NCI-H748 treated with DMSO at 0.1 percent for 48 hours (cell line): Measurements from ENCODE around the gene MRTFA.
A peak's percentile ranks its signal among the peaks of the same experiment; 100 is the strongest.
"Not testable (repeated sequence)": the region's sequence is repeated elsewhere in the genome, so short reads cannot be mapped to it uniquely, and the experiment has no call there.

ENCODE experiments used
- DNase-seq: peaks from one replicate; lab custom pipeline; 2025; lab: John Stamatoyannopoulos, UW

The MRTFA gene

DNA sequence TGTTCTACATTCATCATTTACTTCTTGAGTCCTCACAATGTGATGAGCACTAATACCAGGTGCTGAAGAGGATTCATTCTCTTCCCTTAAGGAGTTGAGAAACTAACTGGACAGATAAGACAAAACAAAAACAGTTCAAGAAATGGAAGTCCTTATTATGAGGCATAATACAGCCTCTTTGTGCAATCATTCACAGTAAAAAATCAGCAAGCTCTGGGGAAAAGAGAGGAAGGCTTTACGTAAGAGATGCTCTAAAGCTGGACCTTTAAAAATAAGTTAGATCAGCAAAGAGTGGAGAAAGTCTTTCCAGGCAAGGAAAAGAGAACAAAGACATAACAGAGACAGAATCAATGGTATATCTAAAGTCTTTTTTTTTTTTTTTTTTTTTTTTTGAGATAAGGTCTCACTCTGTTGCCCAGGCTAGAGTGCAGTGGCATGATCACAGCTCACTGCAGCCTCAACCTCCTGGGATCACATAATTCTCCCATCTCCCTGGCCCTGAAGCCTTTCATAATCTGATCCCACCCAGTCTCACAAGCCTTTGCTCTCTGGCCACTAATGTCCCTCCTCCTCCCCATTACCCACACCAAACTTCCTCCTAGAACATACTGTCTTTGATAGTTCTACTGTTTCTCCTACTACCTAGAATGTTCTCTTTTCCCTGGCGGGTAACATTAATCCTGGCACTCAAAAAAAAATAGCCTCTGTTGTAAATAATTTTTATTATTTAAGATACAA, 40.9 kb downstream of the MRTFA start:
- no peak for DNase-seq

DNA sequence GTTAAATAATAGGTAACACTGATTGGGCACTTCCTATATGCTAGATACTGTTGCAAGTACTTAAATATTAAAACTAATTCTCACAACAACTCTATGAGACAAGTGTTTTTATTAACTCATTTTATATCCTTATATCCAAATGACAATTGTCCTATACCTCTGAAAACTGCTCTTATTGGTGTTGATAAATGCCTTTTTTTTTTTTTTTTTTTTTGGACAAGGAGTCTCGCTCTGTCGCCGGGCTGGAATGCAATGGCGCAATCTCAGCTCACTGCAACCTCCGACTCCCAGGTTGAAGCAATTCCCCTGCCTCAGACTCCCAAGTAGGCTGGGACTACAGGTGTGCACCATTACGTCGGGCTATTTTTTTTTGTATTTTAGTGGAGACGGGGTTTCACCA, 41.6 kb downstream of the MRTFA start:
- no peak for DNase-seq

DNA sequence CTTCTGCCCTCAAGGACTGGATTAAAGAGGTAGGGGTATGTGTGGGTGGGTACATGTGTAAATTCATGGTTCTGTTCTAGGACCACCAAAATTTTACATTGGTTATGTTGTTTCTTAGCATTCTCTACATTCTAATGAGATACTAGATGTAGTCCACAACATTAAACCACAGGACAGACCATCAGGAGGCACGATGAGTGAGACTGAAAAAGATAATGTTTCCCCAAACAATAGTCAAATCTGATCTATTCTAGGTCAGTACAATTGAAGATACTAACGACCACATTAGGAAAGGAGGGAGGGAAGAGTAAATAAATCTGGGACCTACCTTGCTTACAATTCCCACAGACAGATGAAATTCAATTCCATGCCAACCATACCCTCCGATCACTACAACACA, 42.2 kb downstream of the MRTFA start:
- DNase-seq: no peak

DNA sequence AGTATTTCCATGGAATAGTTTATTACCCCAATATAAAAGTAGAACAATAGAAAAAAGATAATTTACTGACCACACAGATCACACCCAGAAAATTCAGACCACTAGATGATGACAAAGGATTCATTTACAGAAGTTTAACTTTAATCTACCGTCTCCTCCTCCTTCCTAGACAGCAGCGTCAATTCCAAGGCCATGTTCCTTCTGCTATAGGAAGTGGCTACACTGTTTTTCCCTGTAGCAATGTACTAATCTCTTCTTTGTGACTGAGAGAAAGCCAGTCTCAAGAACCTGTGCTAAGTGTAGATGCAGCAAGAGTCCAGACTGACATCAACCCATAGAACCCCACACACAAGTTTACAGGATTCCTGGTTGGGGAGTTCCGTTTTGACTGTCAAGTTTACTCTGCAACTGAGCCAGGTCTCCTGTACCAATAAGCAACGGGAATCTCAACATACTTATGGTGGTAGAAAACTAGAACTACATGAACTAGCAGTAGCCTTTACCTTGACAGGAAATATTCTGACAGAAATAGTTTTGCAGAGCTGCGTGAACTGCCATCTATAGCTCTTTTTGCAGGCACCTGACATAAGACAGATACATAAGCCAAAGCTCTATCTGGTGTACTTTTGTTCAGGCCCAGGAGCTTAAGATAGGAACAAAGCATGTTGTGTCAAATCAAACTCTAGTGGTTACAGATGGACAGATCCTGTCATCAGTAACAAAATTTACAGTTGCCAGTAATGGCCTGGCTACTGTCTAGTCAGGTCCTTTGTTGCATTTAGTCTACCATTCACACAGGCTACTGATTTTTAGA, 42.9 kb downstream of the MRTFA start:
- DNase-seq: peak; percentile 8

DNA sequence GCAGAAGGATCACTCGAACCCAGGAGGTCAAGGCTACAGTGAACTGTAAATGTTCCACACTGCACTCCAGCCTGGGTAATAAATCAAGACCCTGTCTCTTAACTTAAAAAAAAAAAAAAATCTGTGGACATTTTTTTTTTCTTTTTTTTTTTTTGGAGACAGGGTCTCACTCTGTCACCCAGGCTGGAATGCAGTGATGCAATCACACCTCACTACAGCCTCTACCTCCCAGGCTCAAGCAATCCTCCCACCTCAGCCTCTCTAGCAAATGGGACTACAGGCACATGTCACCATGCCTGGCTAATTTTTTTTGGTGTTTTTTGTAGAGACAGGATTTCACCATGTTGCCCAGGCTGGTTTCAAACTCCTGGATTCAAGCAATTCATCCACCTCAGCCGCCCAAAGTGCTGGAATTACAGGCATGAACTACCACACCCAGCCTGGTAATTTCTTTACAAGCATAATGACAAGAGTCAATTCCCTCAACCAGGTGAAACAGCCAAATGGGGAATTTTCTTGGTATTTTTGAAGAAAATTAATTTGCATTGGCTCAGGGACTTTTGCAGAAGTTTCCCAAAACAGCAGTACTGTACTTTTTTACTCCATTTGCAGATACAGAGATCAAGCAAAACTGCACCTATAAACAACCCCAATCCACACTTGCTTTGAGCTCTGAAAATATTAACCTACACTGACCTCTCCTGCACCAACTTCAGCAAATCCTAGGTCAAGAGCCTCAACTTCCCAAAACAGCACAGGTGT, 44.0 kb downstream of the MRTFA start:
- no peak for DNase-seq

DNA sequence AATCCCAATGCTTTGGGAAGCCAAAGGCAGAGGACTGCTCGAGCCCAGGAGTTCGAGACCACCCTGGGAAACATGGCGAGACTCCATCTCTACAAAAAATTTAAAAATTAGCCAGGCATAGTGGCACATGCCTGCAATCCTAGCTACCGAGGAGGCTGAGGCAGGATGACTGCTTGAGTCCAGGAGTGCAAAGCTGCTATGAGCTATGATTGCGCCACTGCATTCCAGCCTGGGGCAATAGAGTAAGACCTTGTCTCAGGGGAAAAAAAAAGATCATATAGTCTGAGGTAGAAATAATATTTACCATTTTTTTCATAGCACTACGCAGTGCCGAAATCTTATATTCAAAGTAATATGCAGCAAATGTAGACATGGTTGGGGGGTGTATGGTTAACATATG, 47.8 kb downstream of the MRTFA start:
- no peak for DNase-seq

DNA sequence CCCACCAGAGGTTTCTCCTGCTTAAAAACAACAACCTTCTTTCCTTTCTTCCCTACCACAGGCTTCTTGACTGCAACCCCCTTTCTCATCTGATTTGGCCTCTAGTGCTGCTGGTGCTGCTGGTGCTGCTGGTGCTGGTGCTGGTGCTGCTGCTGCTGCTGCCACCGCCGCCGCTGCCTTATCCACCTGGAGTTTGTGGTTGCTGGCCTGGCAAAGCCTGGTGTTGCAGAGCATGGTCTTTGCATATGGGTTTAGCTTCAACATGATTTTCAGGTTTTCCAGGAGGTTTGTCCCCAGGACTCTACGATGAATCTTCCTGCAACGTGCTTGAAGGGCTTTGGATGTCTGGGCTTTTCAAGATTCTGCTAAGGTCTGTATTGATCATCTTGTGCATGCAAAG, 49.7 kb downstream of the MRTFA start:
- no peak for DNase-seq

DNA sequence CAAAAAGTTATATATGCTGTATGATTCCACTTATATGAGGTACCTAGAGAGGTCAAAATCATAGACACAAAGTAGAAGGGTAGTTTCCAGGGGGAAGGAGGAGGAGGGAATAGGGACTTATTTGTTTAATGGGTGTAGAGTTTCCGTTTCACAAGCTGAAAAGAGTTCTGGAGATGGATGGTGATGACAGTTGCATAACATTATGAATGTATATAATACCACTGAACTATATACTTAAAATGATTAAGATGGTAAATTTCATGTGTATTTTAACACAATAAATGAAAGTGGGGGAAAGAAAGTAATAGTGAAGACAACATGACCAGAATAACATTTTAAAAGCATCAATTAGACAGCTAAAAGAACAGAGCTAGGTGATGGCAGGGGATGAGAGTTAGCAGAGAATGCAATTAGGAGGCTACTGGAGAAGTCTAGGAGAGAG, 51.2 kb downstream of the MRTFA start:
- no peak for DNase-seq

DNA sequence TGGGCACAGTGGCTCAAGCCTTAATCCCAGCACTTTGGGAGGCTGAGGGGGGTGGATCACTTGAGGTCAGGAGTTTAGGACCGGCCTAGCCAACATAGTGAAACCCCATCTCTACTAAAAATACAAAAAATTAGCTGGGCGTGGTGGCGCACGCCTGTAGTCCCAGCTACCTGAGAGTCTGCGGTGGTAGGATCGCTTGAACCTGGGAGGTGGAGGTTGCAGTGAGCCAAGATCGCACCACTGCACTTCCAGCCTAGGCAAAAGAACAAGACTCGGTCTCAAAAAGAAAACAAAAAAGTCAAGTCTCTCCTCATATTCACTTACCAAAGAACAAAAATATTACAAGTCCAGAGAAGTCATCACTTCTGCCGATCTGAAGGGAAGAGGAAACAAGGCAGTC, 51.8 kb downstream of the MRTFA start:
- DNase-seq: not testable (repeated sequence)

DNA sequence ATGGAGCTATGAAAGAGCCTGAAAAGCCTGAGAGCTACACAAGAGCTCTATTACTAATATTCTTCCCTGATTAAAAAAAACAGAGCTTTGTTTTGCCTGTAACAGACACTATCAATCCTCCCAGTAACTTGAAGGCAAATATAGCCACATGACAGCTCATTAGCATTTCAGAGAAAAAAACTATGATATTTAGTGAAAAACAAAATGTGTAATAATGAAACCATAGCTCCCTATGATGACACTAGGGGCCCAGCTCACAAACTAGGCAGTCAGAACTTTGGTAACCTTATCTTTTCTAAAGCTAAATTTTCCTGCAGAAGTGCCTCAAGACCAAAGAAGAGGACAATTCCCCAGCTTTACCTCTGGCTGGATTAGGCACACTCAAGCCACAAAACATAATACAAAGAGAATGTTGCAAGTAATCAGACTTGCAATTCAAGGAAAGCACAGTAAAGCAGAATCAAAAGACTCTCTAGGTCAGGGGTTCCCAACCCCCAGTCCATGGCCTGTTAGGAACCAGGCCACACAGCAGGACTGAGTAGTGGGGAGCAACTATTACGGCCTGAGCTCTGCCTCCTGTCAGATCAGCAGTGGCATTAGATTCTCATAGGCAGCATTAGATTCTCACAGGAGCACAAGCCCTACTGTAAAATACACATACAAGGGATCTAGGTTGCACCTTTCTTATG, 53.3 kb downstream of the MRTFA start:
- DNase-seq: no peak

DNA sequence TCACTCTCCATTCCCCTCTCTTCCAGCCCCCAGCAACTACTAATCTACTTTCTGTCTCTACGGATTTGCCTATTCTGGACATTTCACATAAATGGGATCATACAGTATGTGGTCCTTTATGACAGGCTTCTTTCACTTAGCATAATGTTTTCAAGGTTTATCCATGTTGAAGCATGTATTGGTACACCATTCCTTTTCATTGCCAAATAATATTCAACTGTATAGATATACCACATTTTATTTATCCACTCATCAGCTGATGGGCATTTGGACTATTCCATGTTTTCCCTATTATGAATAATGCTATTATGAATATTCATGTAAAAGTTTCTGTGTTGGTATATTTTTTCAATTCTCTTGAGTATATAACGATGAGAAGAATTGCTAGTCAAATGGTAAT, 54.5 kb downstream of the MRTFA start:
- no peak for DNase-seq

DNA sequence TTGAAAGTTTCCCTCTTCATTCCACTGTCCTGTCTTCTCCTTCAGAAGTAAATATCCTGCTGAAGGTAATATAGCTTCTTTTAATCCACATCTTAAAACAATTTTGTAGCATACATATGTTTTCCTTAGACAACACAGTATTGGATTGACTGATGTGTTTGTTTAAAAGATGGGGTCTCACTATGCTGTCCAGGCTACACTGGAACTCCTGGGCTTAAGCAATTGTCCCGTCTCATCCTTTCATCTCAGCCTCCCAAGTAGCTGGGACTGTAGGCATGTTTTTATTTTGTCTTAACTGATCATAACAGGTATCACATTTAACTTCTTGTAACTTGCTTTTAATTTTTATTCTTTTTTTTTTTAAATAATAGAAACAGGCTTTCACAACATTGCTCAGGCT, 55.9 kb downstream of the MRTFA start:
- DNase-seq: no peak

DNA sequence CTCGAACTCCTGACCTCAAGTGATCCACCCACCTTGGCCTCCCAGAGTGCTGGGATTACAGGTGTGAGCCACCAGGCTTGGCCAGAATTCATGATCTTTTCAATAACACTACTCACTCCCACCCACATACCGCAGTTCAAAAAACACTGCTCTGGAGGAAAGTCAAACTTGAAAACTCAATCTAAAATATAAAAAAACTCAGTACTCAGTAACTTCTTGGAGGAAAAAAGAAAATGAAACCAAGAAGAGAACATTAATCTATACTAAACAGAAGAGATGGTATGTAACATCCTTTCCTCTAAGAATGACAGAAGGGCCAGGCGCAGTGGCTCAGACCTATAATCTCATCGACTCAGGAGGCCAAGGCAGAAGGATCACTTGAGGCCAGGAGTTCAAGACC, 58.3 kb downstream of the MRTFA start:
- no peak for DNase-seq

DNA sequence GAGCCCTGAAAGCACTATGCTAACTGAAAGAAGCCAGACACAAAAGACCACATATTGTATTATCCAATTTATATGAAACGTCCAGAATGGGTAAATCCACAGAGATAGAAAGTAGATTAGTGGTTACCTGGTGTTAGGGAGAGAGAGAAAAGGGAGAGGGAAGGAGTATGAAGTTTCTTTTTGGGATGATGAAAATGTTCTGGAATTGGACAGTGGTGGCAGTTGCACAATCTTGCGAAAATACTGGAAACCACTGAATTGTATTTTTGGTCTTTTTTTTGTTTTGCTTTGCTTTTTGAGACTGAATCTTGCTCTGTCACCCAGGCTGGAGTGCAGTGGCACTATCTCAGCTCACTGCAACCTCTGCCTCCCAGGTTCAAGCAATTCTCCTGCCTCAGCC, 63.5 kb downstream of the MRTFA start:
- DNase-seq: no peak

DNA sequence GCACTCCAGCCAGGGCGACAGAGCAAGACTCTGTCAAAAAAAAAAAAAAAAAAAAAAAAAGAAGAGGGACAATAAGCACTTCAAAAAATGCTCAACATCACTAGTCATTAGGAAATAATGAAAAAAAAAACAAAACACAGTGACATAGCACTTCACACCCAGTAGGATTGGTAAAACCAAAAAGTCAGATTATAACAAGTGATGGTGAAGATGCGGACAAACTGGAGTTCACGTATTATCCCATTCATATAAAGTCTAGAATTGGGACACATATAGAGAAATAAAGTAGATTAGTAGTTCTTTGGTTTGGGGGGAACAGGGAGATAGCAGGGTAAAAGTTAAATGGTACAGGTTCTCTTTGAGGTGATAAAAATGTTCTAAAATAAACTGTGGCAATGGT, 64.6 kb downstream of the MRTFA start:
- DNase-seq: no peak

DNA sequence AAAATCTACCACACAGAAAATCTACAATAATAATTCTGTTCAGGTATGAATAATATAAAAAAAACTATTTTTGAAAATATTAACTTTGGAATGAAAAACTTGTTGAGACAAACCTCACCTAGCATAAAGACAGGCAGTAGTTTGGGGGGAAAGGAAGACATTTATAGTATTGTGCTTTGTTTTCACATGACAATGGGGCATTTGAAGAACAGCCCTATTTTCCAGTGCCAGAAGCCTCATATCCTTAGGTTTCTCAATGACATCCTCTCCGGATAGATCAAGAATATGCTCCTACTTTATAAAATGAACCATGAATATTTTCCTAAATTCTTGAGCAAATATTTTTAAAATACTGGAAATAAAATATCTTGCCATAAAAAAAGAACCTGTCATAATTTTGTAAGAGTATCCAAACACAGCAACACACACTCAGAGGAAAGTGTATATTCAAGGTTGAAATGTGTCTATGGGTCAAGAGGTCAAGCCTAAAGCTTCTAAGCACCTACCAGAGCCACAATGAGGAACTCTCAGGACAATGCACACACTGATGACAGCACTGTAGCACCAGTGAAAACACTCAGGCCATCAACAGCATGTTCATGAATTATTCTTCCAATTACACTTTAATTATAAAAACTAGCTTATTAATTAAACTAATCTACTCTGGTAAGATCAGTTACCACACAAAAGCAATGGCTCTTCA, 68.7 kb downstream of the MRTFA start:
- DNase-seq: no peak

DNA sequence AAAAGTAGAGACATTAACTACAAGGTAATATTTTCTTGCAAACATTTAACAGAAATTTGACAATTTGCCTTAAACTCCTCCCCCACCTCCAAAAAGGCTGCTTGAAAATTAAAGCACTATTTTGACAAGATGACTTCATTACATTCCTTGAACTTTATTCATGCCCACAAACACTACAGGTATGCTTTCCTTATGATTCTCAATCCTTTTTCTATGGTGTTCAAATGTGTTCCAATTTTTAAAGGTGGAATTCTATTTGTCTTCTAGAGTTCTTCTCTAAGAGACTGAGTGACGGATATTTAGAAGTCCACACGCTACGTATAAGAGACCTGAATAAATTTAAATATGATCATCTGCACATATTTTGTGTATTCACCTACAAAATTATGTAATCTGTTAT, 69.4 kb downstream of the MRTFA start:
- no peak for DNase-seq

DNA sequence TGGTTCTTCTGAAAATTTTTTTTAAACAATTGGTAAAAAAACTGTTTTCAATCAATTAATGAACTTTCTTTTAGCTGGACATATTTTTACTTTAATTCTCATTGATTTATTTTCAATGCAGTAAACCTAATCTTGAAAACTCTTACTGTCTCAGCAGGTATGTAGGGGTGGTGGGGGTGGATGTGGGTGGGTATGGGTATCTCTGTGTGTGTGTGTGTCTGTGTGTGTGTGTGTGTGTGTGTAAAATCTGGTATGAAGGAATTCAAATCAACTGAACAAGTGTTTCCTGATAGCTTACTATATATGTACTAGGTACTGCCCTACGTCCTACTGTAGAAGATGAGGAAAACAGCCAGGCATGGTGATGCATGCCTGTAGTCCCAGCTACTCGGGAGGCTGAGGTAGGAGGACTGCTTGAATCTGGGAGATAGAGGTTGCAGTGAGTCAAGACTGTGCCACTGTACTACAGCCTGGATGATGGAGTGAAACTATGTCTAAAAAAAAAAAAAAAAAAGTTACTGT, 75.5 kb downstream of the MRTFA start:
- no peak for DNase-seq

DNA sequence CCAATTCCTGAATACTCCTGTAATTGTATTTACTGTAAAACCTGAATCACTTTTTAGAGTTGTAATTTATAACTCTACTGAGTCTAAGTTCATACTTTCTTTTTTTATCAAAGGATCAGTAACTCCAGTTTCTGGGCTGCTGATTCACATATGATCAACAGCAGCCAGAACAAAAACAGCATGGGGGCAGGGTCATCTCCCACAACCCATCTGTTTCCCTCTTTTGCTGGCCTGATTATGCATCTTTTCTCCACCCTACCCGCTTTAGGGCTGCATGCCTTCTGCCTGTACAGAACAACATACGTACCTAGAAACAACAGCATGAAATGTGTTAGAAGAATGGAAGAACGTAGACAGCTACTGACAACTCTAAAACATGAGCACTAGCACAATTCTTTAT, 76.0 kb downstream of the MRTFA start:
- DNase-seq: no peak

DNA sequence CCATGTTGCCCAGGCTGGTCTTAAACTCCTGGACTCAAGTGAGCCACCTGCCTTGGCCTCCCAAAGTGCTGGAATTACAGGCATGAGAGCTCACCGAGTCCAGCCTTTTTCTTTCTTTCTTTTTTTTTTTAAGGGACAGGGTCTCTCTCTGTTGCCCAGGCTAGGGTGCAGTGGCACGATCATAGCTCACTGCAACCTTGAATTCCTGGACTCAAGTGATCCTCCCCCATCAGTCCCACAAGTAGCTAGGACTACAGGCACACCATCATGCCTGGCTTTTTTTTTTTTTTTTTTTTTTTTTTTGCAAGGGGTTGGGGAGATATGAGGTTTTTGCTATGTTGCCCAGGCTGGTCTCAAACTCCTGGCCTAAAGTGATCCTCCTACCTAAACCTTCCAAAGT, 78.5 kb downstream of the MRTFA start:
- no peak for DNase-seq

DNA sequence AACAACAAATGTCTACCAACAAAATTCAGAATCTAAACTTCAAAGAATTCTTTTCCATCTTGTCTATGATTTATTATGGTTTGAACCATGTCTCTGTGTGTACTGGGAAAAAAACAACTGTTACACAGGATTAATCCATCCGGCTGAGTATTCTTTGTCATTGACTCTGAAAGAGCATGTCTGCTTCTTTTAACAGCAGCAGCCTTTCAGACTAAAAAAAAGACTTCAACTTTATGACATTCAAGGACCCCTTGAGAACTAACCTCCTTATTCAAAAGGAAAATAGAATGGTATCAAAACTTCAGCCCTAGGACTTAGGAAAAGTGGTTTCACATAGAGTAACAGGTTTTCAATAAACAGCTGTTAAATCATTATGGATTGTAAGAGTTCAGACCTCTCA, 79.9 kb downstream of the MRTFA start:
- DNase-seq: no peak
